ENCODE measurements around the gene XXYLT1.
A peak's percentile ranks its signal among the peaks of the same experiment; 100 is the strongest.

XXYLT1 gene

GRCh38 chr3:195116407-195117185 is 154.4 kb downstream of the XXYLT1 start:
- no peak for TF ChIP-seq CTCF (IDR thresholded peaks at IDR 0.05; ENCODE audit: low read depth, low read length)
- H3K4me3 ChIP-seq (replicated peaks in 1 of 2; ENCODE audit: low read depth in 2 of 2, low read length in 2 of 2): no peak overlapping the region
- no peak for DNase-seq (ENCODE audit: low read depth in 2 of 2)

DNA sequence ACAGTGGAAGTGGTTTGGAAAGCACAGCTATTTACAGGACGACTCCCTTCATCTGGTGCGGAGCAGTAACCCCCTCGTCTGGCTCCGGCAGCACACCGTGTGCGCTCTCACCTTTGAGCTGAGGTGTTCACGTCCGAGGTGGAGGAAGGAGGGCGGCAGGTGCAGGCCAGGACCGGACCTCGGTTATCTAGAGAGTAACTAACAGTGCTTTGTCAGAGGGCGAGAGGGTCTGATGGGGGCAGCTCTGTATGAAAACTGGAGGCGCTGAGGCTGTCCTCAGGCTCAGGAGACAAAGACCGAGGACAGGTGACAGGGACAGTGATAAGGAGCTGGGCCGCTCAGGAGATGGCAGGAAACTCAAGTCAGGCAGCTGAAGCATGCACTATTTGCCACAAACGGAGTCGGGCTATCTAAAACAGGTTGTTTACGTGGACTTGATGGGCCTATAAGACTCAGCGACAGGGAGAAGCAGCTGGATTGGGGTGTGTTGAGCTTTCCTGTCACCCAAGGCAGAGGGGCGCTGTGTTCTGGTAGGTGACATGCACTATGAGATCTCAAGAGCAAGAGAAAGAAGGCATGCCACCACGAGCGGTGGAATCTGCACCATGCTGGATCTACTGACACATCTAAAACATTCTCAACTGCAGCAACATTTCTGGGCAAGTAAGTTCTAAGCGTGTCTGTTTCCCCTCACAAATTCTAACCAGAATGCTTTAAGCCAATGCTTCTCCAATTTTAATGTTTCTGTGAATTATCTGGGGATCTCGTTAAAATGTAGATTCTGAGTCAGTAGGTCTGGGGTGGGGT is 155.2 kb downstream of the XXYLT1 start:
- no peak for DNase-seq (ENCODE audit: low read depth in 2 of 2)
- TF ChIP-seq CTCF (IDR thresholded peaks at IDR 0.05; ENCODE audit: low read depth, low read length): no peak

DNA sequence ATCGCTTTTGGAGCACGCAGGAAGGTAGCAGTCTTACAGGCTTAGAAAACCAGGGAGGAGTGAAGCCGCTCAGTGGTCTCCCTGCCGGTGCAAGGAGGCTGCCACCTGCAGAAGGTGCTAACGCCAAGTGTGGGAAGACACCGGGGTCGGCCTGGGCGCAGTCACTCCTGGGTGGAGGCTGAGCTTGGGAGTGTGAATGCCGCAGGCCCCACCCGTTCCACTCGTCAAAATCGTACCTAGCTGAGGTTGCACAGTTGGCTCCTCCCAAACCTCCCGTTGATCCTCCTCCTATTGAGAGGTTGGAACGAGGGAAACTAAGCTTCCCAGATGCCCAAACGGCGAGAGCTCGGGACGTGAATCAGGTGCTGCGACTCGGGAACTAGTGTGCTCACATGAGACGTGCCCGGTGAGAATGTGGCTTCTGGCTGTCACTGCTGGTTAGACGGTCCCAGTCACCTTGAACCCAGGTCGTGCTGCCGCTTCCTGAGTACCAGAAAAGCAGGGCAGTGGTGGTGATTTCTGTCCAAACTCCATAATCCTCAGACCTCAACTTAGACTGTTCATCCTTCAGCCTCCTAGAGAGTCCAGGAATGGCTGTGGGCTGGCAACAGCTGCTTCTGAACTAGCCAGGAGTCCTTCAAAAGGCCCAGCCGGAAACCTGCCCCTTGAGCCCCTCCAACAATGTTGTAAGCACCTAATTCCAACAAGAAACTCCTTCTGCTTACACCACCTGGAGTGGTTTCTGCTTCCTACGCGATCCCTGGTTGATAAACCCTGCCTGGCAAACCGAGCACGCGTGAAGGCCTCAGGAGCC is 156.0 kb downstream of the XXYLT1 start:
- DNase-seq (ENCODE audit: low read depth in 2 of 2): no peak
- no peak for TF ChIP-seq CTCF (IDR thresholded peaks at IDR 0.05; ENCODE audit: low read depth, low read length)
- H3K4me3 ChIP-seq (replicated peaks in 1 of 2; ENCODE audit: low read depth in 2 of 2, low read length in 2 of 2): no peak overlapping the region

More for the DNA sequence above, 155.2 kb downstream of the XXYLT1 start:
- no peak overlapping the region for H3K4me3 ChIP-seq (replicated peaks in 1 of 2; ENCODE audit: low read depth in 2 of 2, low read length in 2 of 2)

- no peak for TF ChIP-seq CTCF (IDR thresholded peaks at IDR 0.05; ENCODE audit: low read depth, low read length)
- no peak for DNase-seq (ENCODE audit: low read depth in 2 of 2)
- H3K4me3 ChIP-seq (replicated peaks in 1 of 2; ENCODE audit: low read depth in 2 of 2, low read length in 2 of 2): no peak overlapping the region
Observed at GRCh38 chr3:195113536-195114425, 157.2 kb downstream of the XXYLT1 start.

GRCh38 chr3:195113048-195113447 is 157.9 kb downstream of the XXYLT1 start:
- H3K4me3 ChIP-seq (replicated peaks in 1 of 2; ENCODE audit: low read depth in 2 of 2, low read length in 2 of 2): no peak overlapping the region
- peak; percentile 24 to 67 for DNase-seq (ENCODE audit: low read depth in 2 of 2)
- TF ChIP-seq CTCF (IDR thresholded peaks at IDR 0.05; ENCODE audit: low read depth, low read length): no peak

DNA sequence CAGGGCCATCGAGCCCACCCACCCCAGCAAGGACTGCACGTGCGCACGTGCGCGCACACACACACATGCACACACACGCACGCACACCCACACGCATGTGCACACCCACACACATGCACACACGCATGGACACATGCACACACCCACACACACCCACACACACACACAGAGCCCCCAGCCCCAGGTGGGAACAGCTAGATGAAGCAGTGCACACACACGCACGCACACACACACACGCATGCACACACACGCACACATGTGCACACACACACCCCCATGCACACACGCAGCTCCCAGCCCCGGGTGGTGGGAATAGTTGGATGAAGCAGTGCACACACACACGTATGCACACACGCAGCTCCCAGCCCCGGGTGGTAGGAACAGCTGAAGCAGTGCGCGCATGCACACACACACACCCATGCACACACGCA is 158.6 kb downstream of the XXYLT1 start:
- TF ChIP-seq CTCF (IDR thresholded peaks at IDR 0.05; ENCODE audit: low read depth, low read length): no peak
- no peak overlapping the region for H3K4me3 ChIP-seq (replicated peaks in 1 of 2; ENCODE audit: low read depth in 2 of 2, low read length in 2 of 2)
- no peak for DNase-seq (ENCODE audit: low read depth in 2 of 2)

All from cardiac fibroblast (primary cell).